Prostate gland (tissue), 2 donors: Measurements from ENCODE around the gene WDR59.

Source experiments
- CTCF ChIP-seq, 4 experiments: fragments of 200-600 bp in 2 of 4; fragments of 450-650 bp in 2 of 4; sonication (generic) in 2 of 4; IDR thresholded peaks; 1 replicate in 3 of 4; 2 replicates in 1 of 4; pipeline ENCODE4 v1.5.1; 2016 to 2019; ENCODE audit warnings: antibody characterized with exemption in 4 of 4, mild to moderate bottlenecking in 2 of 4, moderate library complexity in 2 of 4
- POLR2A ChIP-seq: fragments of 450-650 bp; IDR thresholded peaks from one replicate; pipeline ENCODE4 v1.6.1; 2016; ENCODE audit warnings: antibody characterized with exemption, mild to moderate bottlenecking
- POLR2AphosphoS5 ChIP-seq: sonication (generic); formaldehyde crosslinking; IDR thresholded peaks from one replicate; pipeline ENCODE4 v1.6.1; 2017; ENCODE audit warnings: antibody characterized with exemption

DNA sequence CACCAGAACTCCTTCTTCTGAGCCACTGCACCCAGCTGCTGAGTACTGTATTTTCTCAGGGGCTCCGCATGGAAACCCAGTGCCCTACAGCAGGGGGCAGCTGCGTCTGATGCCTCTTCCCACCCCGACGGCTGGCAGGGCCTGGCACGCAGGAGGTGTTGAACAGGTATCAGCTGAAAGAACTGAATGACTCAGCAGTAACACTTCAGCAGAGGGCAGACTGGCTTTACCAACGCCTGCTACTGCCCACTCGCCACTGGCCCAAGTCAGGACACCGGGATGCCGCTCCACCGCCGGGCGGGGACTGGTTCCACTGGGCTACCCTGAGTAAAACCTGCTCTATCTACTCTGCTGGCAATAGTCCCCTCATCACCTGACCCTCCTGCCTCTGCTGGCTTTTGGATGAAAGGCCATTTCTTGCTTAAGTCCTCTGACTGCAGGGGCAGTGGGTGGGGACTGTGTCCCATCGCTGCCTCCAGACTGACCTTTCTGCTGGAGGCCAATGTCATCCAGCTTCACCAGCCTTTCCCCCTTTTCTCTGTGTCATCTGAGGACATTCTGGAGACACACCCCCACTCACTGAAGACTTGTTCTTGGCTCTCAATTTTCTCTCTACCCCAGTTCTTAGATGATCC, 109.9 kb downstream of the WDR59 start:
- no peak for TF ChIP-seq CTCF (IDR thresholded peaks at IDR 0.05)
- TF ChIP-seq POLR2AphosphoS5: no peak
- no peak for TF ChIP-seq POLR2A
